Parathyroid adenoma (tissue), 2 donors: ENCODE results near the gene HLA-DMB.

ENCODE experiments used
- H2AFZ ChIP-seq: fragments of 300-600 bp; sonication (generic); one replicate; pipeline ENCODE4 v1.7.0; 2017; ENCODE audit warnings: antibody characterized with exemption, mild to moderate bottlenecking
- H3K27ac ChIP-seq: fragments of 300-600 bp; sonication (generic); one replicate; pipeline ENCODE4 v1.7.0; 2017
- H3K27me3 ChIP-seq: fragments of 300-600 bp; sonication (generic); one replicate; pipeline ENCODE4 v1.7.0; 2017; ENCODE audit warnings: low read length; ENCODE audit not compliant: control insufficient read depth, insufficient read depth
- H3K36me3 ChIP-seq: fragments of 300-600 bp; sonication (generic); one replicate; pipeline ENCODE4 v1.7.0; 2017; ENCODE audit warnings: low read length; ENCODE audit not compliant: control insufficient read depth, insufficient read depth
- H3K4me1 ChIP-seq: fragments of 300-600 bp; sonication (generic); one replicate; pipeline ENCODE4 v1.7.0; 2017; ENCODE audit warnings: control low read depth
- H3K4me2 ChIP-seq: fragments of 300-600 bp; sonication (generic); one replicate; pipeline ENCODE4 v1.7.0; 2017; ENCODE audit warnings: low read length
- H3K4me3 ChIP-seq: fragments of 300-600 bp; sonication (generic); one replicate; pipeline ENCODE4 v1.7.0; 2017; ENCODE audit warnings: low read depth, low read length
- H3K79me2 ChIP-seq: fragments of 300-600 bp; sonication (generic); one replicate; pipeline ENCODE4 v1.7.0; 2017; ENCODE audit warnings: control low read depth
- H3K9ac ChIP-seq: fragments of 300-600 bp; sonication (generic); one replicate; pipeline ENCODE4 v1.7.0; 2017; ENCODE audit warnings: mild to moderate bottlenecking
- H3K9me3 ChIP-seq: fragments of 300-600 bp; sonication (generic); one replicate; pipeline ENCODE4 v1.7.0; 2017; ENCODE audit warnings: low read length; ENCODE audit not compliant: control insufficient read depth
- TF ChIP-seq, protein P1 (sequence below): fragments of 300-600 bp; sonication (generic); IDR thresholded peaks from one replicate; pipeline ENCODE4 v1.7.0; 2017; ENCODE audit warnings: antibody characterized with exemption, mild to moderate bottlenecking
- donor health status: primary hyperparathyroidism.

HLA-DMB gene

DNA sequence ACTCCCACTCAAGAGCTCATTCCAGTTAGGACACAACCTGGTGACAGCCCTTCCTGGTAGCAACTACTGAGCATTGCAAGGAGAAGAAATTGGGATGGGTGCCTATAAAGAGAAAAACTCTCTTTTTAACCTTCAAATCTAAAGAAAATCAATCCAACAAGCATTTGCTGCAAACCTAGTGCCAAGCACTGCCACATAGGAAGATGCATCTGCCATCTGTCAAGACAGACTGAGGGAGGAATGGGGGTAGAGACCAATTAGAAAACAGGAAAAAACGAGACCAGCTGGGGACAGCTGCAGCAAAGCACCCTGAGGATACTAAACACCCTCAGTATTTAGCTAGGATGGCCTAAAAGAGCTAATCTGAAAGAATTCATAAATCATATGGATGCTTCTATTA lies 27.9 kb downstream of the HLA-DMB start:
- no peak overlapping the region for H3K4me3 ChIP-seq
- no peaks in the 10 kb centered on the region for H3K79me2 ChIP-seq
- H3K4me2 ChIP-seq = no peak overlapping the region
- H3K27me3 ChIP-seq = no peaks in the 10 kb centered on the region
- TF ChIP-seq, protein P1, sequence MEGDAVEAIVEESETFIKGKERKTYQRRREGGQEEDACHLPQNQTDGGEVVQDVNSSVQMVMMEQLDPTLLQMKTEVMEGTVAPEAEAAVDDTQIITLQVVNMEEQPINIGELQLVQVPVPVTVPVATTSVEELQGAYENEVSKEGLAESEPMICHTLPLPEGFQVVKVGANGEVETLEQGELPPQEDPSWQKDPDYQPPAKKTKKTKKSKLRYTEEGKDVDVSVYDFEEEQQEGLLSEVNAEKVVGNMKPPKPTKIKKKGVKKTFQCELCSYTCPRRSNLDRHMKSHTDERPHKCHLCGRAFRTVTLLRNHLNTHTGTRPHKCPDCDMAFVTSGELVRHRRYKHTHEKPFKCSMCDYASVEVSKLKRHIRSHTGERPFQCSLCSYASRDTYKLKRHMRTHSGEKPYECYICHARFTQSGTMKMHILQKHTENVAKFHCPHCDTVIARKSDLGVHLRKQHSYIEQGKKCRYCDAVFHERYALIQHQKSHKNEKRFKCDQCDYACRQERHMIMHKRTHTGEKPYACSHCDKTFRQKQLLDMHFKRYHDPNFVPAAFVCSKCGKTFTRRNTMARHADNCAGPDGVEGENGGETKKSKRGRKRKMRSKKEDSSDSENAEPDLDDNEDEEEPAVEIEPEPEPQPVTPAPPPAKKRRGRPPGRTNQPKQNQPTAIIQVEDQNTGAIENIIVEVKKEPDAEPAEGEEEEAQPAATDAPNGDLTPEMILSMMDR = no peak
- no peak overlapping the region for H3K9ac ChIP-seq
- H3K27ac ChIP-seq = no peak overlapping the region
- no peaks in the 10 kb centered on the region for H3K4me1 ChIP-seq
- no peaks in the 10 kb centered on the region for H3K36me3 ChIP-seq
- no peaks in the 10 kb centered on the region for H3K9me3 ChIP-seq
- H2AFZ ChIP-seq = no peak overlapping the region

DNA sequence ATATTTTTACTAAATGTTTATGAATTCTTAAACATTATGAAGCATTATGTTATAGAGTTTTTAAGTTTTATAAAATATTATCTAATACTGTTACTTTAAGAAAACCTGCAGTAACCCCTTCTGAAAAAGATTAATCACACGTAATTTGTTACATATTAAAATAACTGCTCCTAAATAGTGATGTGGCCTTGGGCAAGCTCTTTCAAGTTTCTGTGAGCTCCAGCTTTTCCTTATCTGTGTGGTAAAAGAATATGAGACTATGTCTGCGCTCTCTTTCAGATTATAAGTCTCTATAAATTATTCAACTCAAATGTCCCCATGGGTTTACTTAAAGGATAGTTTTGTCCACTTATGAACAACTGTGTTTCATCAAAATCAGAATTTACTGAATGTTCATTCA lies 31.9 kb downstream of the HLA-DMB start:
- no peak overlapping the region for H2AFZ ChIP-seq
- no peaks in the 10 kb centered on the region for H3K27me3 ChIP-seq
- H3K4me2 ChIP-seq = no peak overlapping the region
- no peaks in the 10 kb centered on the region for H3K9me3 ChIP-seq
- no peak overlapping the region for H3K27ac ChIP-seq
- TF ChIP-seq, protein P1 = no peak
- H3K4me1 ChIP-seq = no peaks in the 10 kb centered on the region
- no peak overlapping the region for H3K4me3 ChIP-seq
- H3K36me3 ChIP-seq = no peaks in the 10 kb centered on the region
- no peaks in the 10 kb centered on the region for H3K79me2 ChIP-seq
- no peak overlapping the region for H3K9ac ChIP-seq

DNA sequence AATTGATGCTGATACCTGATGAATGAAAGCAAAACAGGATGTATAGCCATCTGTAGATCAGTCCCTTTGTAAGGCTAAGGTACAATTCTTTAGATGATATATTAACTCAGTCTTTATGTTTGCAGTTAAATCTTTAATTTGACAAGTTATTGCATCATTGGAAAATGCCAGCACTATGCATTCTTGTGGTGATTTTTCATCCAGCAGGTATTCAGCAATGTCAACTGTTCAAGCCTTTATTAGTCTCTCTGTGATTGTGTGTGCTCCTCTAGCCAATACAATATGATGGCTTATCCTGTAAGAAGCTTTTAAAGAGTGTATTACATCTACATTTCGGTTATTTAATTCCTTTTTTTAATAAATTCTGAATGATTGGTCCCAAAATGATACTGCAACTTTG lies 34.3 kb downstream of the HLA-DMB start:
- Histone ChIP-seq H3K27me3 (no peaks in the 10 kb centered on the region), H3K79me2 (no peaks in the 10 kb centered on the region), H3K4me3 (no peak overlapping the region), H2AFZ (no peak overlapping the region), H3K4me1 (no peaks in the 10 kb centered on the region), H3K36me3 (no peaks in the 10 kb centered on the region), H3K9ac (no peak overlapping the region), H3K9me3 (no peaks in the 10 kb centered on the region), H3K4me2 (no peak overlapping the region), H3K27ac (no peak overlapping the region)
- TF ChIP-seq, protein P1 = no peak

DNA sequence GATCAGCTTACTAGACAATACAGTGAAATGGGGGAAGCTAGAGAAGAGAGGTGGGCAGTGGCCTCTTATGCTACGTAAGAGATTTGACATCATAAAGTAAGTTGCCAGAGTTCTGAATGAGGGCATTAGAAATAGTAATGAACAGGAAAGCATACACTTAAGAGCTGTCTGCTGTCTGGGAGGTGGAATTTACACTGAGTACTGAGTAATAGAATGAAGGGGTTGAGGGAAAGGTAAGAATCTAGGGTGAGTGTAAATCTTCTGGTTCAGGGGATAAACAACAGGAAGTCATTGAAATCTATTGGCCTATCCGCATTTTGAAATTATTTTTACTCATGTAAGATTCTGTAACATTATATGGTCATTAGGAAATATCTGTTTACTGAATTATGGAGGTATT lies 35.8 kb downstream of the HLA-DMB start:
- H3K27me3 ChIP-seq = no peaks in the 10 kb centered on the region
- no peak overlapping the region for H2AFZ ChIP-seq
- H3K27ac ChIP-seq = no peak overlapping the region
- H3K79me2 ChIP-seq = no peaks in the 10 kb centered on the region
- TF ChIP-seq, protein P1 = no peak
- no peak overlapping the region for H3K4me2 ChIP-seq
- no peaks in the 10 kb centered on the region for H3K9me3 ChIP-seq
- H3K4me3 ChIP-seq = no peak overlapping the region
- no peak overlapping the region for H3K9ac ChIP-seq
- H3K36me3 ChIP-seq = no peaks in the 10 kb centered on the region
- H3K4me1 ChIP-seq = no peaks in the 10 kb centered on the region

DNA sequence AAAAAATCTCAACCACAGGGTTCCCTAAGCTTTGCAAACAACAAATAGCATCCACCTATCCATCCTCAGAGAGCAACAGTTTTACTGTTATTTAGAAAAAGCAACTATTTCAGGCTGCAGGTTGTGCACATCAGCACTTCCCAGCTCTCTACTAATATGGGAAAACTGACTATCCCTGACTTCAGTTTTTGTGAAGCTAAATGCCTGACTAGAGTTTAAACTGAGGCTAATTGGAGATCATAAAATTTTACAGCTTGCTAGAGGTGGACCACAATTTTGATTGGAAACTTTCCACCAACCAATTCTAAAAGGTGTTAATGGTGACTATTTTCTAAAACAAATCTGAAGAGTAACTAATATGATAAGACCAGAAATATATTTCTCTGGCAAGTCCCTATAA lies 36.9 kb downstream of the HLA-DMB start:
- Histone ChIP-seq H3K27ac (no peak overlapping the region), H3K9me3 (no peaks in the 10 kb centered on the region), H3K4me3 (no peak overlapping the region), H3K36me3 (no peaks in the 10 kb centered on the region), H2AFZ (no peak overlapping the region), H3K79me2 (no peaks in the 10 kb centered on the region), H3K27me3 (no peaks in the 10 kb centered on the region), H3K4me2 (no peak overlapping the region), H3K9ac (no peak overlapping the region), H3K4me1 (no peaks in the 10 kb centered on the region)
- TF ChIP-seq, protein P1 = no peak
